ENCODE data around the gene CEP350. TPM values are rescaled to one million over a fixed set of nuclear protein-coding genes. Genes with fewer than 3 reads are reported as not detected.

The CEP350 gene
- total RNA-seq, 2 donors from 2014 or later: 41.5 to 55.4 TPM

- ATAC-seq (no peak), DNase-seq (no peak)
- TF ChIP-seq POLR2A (IDR thresholded peaks at IDR 0.05): no peak
- TF ChIP-seq CTCF (IDR thresholded peaks at IDR 0.05): no peak
- intact Hi-C loops (cut with DNase I): no loop called here
- H3K4me3 ChIP-seq: no peak overlapping the region
- H3K27ac ChIP-seq: no peak overlapping the region
- no peaks in the 10 kb centered on the region for H3K4me1 ChIP-seq
- no peaks in the 10 kb centered on the region for H3K27me3 ChIP-seq
- WGBS, 2 donors: 90% methylated on average over 3 of the region's 3 CpGs
- H3K9me3 ChIP-seq: no peaks in the 10 kb centered on the region
- peaks cover 0 to 17% of the 10 kb centered on the region in 2 donors for H3K36me3 ChIP-seq (replicated peaks in 1 of 2; ENCODE audit: insufficient read depth in 1 of 2, low read depth in 2 of 2)
These were observed 71.9 kb downstream of the CEP350 start for GRCh38 chr1:180026556-180026955.

- TF ChIP-seq POLR2A (IDR thresholded peaks at IDR 0.05) (no peak), CTCF (IDR thresholded peaks at IDR 0.05) (no peak)
- ATAC-seq: no peak
- Histone ChIP-seq H3K4me3 (no peak overlapping the region), H3K9me3 (no peaks in the 10 kb centered on the region), H3K36me3 (replicated peaks in 1 of 2; ENCODE audit: insufficient read depth in 1 of 2, low read depth in 2 of 2) (peaks cover 0 to 15% of the 10 kb centered on the region in 2 donors), H3K4me1 (no peaks in the 10 kb centered on the region), H3K27ac (no peak overlapping the region), H3K27me3 (no peaks in the 10 kb centered on the region)
- 69 to 88% methylated on average over 2 of the region's 2 CpGs for WGBS, 2 donors
- no peak for DNase-seq
- intact Hi-C loops (cut with DNase I): no loop called here
These were observed 73.4 kb downstream of the CEP350 start for GRCh38 chr1:180027949-180028445.

- no peak for DNase-seq
- ATAC-seq: no peak
- H3K27ac ChIP-seq: no peak overlapping the region
These were observed 74.3 kb downstream of the CEP350 start for GRCh38 chr1:180028864-180029263.

GRCh38 chr1:180029524-180030135, 75.0 kb downstream of the CEP350 start:
- Histone ChIP-seq H3K27ac (no peak overlapping the region), H3K36me3 (replicated peaks in 1 of 2; ENCODE audit: insufficient read depth in 1 of 2, low read depth in 2 of 2) (peaks cover 0 to 8% of the 10 kb centered on the region in 2 donors), H3K27me3 (no peaks in the 10 kb centered on the region), H3K9me3 (no peaks in the 10 kb centered on the region), H3K4me3 (no peak overlapping the region), H3K4me1 (no peaks in the 10 kb centered on the region)
- TF ChIP-seq CTCF (IDR thresholded peaks at IDR 0.05) (no peak), POLR2A (IDR thresholded peaks at IDR 0.05) (no peak)
- ATAC-seq (no peak), DNase-seq (no peak)
- intact Hi-C loops (cut with DNase I): no loop called here
- WGBS, 2 donors: 69 to 74% methylated on average over 7 of the region's 7 CpGs

More at GRCh38 chr1:180028864-180029263, 74.3 kb downstream of the CEP350 start:
- H3K27me3 ChIP-seq: no peaks in the 10 kb centered on the region
- intact Hi-C loops (cut with DNase I): no loop called here
- H3K36me3 ChIP-seq (replicated peaks in 1 of 2; ENCODE audit: insufficient read depth in 1 of 2, low read depth in 2 of 2): peaks cover 0 to 12% of the 10 kb centered on the region in 2 donors
- H3K9me3 ChIP-seq: no peaks in the 10 kb centered on the region
- H3K4me1 ChIP-seq: no peaks in the 10 kb centered on the region
- TF ChIP-seq POLR2A (IDR thresholded peaks at IDR 0.05) (no peak), CTCF (IDR thresholded peaks at IDR 0.05) (peak in 2 of 7 experiments; percentile 18 to 21)
- WGBS, 2 donors: 96 to 97% methylated on average over 1 of the region's 1 CpG
- no peak overlapping the region for H3K4me3 ChIP-seq

- TF ChIP-seq CTCF (IDR thresholded peaks at IDR 0.05): no peak
- TF ChIP-seq POLR2A (IDR thresholded peaks at IDR 0.05): no peak
- Histone ChIP-seq H3K4me1 (no peaks in the 10 kb centered on the region), H3K4me3 (no peak overlapping the region), H3K27me3 (no peaks in the 10 kb centered on the region), H3K36me3 (replicated peaks in 1 of 2; ENCODE audit: insufficient read depth in 1 of 2, low read depth in 2 of 2) (peaks cover 0 to 11% of the 10 kb centered on the region in 2 donors), H3K27ac (no peak overlapping the region), H3K9me3 (no peaks in the 10 kb centered on the region)
- 76 to 92% methylated on average over 1 of the region's 1 CpG for WGBS, 2 donors
- ATAC-seq (no peak), DNase-seq (no peak)
- intact Hi-C loops (cut with DNase I): no loop called here
These were observed 77.1 kb downstream of the CEP350 start for GRCh38 chr1:180031664-180032063.

Measured in body of pancreas (tissue), 4 donors.